HEK293 (cell line): Measurements from ENCODE around the gene STOML1.
"Not testable (repeated sequence)": the region's sequence is repeated elsewhere in the genome, so short reads cannot be mapped to it uniquely, and the experiment has no call there.

Source experiments
- CTCF ChIP-seq: fragments of 450-650 bp; formaldehyde crosslinking; IDR thresholded peaks from 2 replicates; pipeline ENCODE4 v1.5.1; 2016; ENCODE audit warnings: missing biosample characterization, missing genetic modification characterization
- SALL2 ChIP-seq: fragments of 450-650 bp; formaldehyde crosslinking; IDR thresholded peaks from 2 replicates; pipeline ENCODE4 v1.5.0; 2017; ENCODE audit warnings: missing biosample characterization, mild to moderate bottlenecking, missing genetic modification characterization, borderline replicate concordance
- ZNF292 ChIP-seq: fragments of 450-650 bp; formaldehyde crosslinking; IDR thresholded peaks from 2 replicates; pipeline ENCODE4 v1.5.1; 2016; ENCODE audit warnings: low read depth, missing biosample characterization, missing genetic modification characterization, borderline replicate concordance

DNA sequence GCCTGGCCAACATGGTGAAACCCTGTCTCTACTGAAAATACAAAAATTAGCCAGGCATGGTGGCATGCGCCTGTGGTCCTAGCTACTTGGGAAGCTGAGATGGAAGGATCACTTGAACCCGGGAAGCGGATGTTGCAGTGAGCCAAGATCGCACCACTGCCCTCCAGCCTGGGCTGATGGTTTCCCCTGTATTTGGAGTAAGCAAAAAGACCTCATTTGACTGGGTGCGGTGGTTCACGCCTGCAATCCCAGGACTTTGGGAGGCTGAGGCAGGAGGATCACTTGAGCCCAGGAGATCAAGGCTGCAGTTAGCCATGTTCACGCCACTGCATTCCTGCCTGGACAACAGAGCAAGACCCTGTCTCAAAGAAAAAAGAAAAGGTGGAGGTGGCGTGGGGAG is 53.6 kb downstream of the STOML1 start:
- not testable (repeated sequence) for TF ChIP-seq CTCF; SALL2 (tag by site-specific recombination); ZNF292 (tag by site-specific recombination)
